Left lung (tissue), 14 donors: Measurements from ENCODE around the gene IFT88. TPM values are rescaled to one million over a fixed set of nuclear protein-coding genes. Genes with fewer than 3 reads are reported as not detected.

Experiments used
- ATAC-seq: fragments of 200-7000 bp; cut with Tn5 transposase; one replicate; pipeline ENCODE4 v1.9.1; 2020; ENCODE audit warnings: moderate library complexity
- DNase-seq, 4 donors: peaks; one replicate each; pipeline ENCODE4 v3.0.0-alpha.2; 2013 to 2020
- H3K27ac ChIP-seq, 2 donors: fragments of 200-600 bp; sonication (generic) in 1 of 2; one replicate each; pipeline versions ENCODE4 v1.5.0 to v1.8.0; 2020 to 2021
- H3K27me3 ChIP-seq, 2 donors: fragments of 200-600 bp; sonication (generic) in 1 of 2; one replicate each; pipeline versions ENCODE4 v1.5.0 to v1.8.0; 2020 to 2021
- H3K36me3 ChIP-seq, 2 donors: fragments of 200-600 bp; sonication (generic) in 1 of 2; one replicate each; pipeline versions ENCODE4 v1.5.0 to v1.8.0; 2020 to 2021
- H3K4me1 ChIP-seq, 2 donors: fragments of 200-600 bp; one replicate each; pipeline ENCODE4 v1.8.0; 2021
- H3K4me3 ChIP-seq, 2 donors: fragments of 200-600 bp; sonication (generic) in 1 of 2; one replicate each; pipeline versions ENCODE4 v1.5.0 to v1.8.0; 2020 to 2021; ENCODE audit warnings: mild to moderate bottlenecking in 1 of 2
- H3K9me3 ChIP-seq, 2 donors: fragments of 200-600 bp; sonication (generic) in 1 of 2; one replicate each; pipeline versions ENCODE4 v1.5.0 to v1.8.0; 2020 to 2021
- intact Hi-C, 2 donors: fragments of 100-400 bp; cut with DNase I; formaldehyde crosslinking; loops; one replicate each; pipeline versions ENCODE4 v1.11.2 to v1.14.2; 2022
- long read RNA-seq, 12 donors: library from polyadenylated mRNA in 2 of 12; unstranded in 2 of 12; transcript quantifications; one replicate each; pipeline ENCODE4 v2.0.0 and lab custom pipeline, GENCODE V29; 2019 to 2026
- polyA plus RNA-seq, 6 donors: library from polyadenylated mRNA; unstranded; fragments of 120-200 nt; gene quantifications; one replicate each; pipeline ENCODE4 v1.2.1, GENCODE V29; 2013; ENCODE audit not compliant: insufficient read length in 6 of 6
- total RNA-seq, 2 donors: library from RNA; stranded (reverse); fragmentation: NEBNext Ultra II Directional; extraction: Animal tissue kit (Norgen Biotek cat#: 25700); gene quantifications; one replicate each; pipeline ENCODE4 v1.2.1, GENCODE V29; 2021
- TF ChIP-seq, protein P1 (sequence below), 2 donors: fragments of 200-600 bp; sonication (generic) in 1 of 2; IDR thresholded peaks; one replicate each; pipeline versions ENCODE4 v1.5.0 to v1.8.0; 2021; ENCODE audit warnings: antibody characterized with exemption in 2 of 2
- donor health status: DM: no; HTN: yes; CAD: no.
- donor health status: DM: no; HTN: no; CAD: no.

IFT88 gene, protein sequence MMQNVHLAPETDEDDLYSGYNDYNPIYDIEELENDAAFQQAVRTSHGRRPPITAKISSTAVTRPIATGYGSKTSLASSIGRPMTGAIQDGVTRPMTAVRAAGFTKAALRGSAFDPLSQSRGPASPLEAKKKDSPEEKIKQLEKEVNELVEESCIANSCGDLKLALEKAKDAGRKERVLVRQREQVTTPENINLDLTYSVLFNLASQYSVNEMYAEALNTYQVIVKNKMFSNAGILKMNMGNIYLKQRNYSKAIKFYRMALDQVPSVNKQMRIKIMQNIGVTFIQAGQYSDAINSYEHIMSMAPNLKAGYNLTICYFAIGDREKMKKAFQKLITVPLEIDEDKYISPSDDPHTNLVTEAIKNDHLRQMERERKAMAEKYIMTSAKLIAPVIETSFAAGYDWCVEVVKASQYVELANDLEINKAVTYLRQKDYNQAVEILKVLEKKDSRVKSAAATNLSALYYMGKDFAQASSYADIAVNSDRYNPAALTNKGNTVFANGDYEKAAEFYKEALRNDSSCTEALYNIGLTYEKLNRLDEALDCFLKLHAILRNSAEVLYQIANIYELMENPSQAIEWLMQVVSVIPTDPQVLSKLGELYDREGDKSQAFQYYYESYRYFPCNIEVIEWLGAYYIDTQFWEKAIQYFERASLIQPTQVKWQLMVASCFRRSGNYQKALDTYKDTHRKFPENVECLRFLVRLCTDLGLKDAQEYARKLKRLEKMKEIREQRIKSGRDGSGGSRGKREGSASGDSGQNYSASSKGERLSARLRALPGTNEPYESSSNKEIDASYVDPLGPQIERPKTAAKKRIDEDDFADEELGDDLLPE
- total RNA-seq (10 to 100 TPM; 13.5 to 17.5 TPM), polyA plus RNA-seq (10 to 100 TPM; 32.5 to 37.9 (median 36.2) TPM)
- long read RNA-seq, donor 1, partial matches to known transcripts, result 8 of 8 reads
- long read RNA-seq, donor 1, other reads (novel, unspliced or antisense), result 0 of 8 reads
- long read RNA-seq, donor 2, partial matches to known transcripts, result 0 of 1 reads
- long read RNA-seq, donor 2, other reads (novel, unspliced or antisense), result 0 of 1 reads
- long read RNA-seq, donor 3, partial matches to known transcripts, result 0 of 1 reads
- long read RNA-seq, donor 3, other reads (novel, unspliced or antisense), result 0 of 1 reads
- long read RNA-seq, donor 4, partial matches to known transcripts, result 2 of 4 reads
- long read RNA-seq, donor 4, other reads (novel, unspliced or antisense), result 2 of 4 reads
- long read RNA-seq, donor 5, partial matches to known transcripts, result 0 of 1 reads
- long read RNA-seq, donor 5, other reads (novel, unspliced or antisense), result 0 of 1 reads
- long read RNA-seq, donor 6, partial matches to known transcripts, result 0 of 1 reads
- long read RNA-seq, donor 6, other reads (novel, unspliced or antisense), result 0 of 1 reads
- long read RNA-seq, donor 7, result 0 reads
- long read RNA-seq, donor 8, partial matches to known transcripts, result 0 of 2 reads
- long read RNA-seq, donor 8, other reads (novel, unspliced or antisense), result 0 of 2 reads
- long read RNA-seq, donor 9, result 0 reads
- long read RNA-seq, donor 10, partial matches to known transcripts, result 2 of 3 reads
- long read RNA-seq, donor 10, other reads (novel, unspliced or antisense), result 1 of 3 reads
- long read RNA-seq, donor 11, partial matches to known transcripts, result 0 of 1 reads
- long read RNA-seq, donor 11, other reads (novel, unspliced or antisense), result 0 of 1 reads
- long read RNA-seq, donor 12, result 0 reads

- peak within 1 kb of the TSS; percentile 91 to 92 for H3K27ac ChIP-seq
- no peaks in the 10 kb centered on the region for H3K36me3 ChIP-seq
- ATAC-seq (peak; percentile 98), DNase-seq (peak; percentile 88 to 98 (median 92))
- peaks cover 4 to 15% of the 10 kb centered on the region in 2 donors for H3K4me1 ChIP-seq
- intact Hi-C loops, result no loop called here
- TF ChIP-seq, protein P1, sequence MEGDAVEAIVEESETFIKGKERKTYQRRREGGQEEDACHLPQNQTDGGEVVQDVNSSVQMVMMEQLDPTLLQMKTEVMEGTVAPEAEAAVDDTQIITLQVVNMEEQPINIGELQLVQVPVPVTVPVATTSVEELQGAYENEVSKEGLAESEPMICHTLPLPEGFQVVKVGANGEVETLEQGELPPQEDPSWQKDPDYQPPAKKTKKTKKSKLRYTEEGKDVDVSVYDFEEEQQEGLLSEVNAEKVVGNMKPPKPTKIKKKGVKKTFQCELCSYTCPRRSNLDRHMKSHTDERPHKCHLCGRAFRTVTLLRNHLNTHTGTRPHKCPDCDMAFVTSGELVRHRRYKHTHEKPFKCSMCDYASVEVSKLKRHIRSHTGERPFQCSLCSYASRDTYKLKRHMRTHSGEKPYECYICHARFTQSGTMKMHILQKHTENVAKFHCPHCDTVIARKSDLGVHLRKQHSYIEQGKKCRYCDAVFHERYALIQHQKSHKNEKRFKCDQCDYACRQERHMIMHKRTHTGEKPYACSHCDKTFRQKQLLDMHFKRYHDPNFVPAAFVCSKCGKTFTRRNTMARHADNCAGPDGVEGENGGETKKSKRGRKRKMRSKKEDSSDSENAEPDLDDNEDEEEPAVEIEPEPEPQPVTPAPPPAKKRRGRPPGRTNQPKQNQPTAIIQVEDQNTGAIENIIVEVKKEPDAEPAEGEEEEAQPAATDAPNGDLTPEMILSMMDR (IDR thresholded peaks at IDR 0.05), result peak in 1 of 2 donors; percentile 26
- H3K9me3 ChIP-seq, result peaks cover 0 to 7% of the 10 kb centered on the region in 2 donors
- H3K4me3 ChIP-seq, result peak within 1 kb of the TSS; percentile 67 to 68
- no peaks in the 10 kb centered on the region for H3K27me3 ChIP-seq
Observed at GRCh38 chr13:20566898-20567874, at the start of gene IFT88. TSS of gene IFT88 (plus strand) at chr13:20567157. CDS start at chr13:20574386, 7,229 bp downstream.

DNA sequence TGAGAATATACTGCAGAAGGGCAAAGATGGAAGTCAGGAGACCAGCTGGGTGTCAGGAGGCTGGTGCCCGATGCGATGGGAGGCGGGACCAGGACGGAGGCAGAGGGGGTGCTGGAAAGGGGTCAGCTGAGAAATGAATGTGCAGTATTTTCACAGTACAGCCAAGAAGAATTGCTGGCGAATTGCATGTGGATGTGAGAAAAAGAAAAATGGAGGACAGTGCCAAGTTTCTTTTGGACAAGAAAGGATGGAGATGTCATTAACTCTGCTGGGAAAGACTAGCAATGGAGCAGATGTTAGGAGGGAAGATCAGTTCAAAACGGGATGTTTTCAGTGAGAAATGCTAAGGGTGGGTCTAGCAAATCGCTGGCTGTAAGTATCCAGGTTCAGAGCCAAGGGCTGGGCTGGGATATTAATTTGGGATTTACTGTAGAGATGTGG is 48.3 kb upstream of the IFT88 start:
- TF ChIP-seq, protein P1 (IDR thresholded peaks at IDR 0.05), result no peak
- DNase-seq, result no peak
- Histone ChIP-seq H3K4me3 (no peak overlapping the region), H3K9me3 (no peaks in the 10 kb centered on the region), H3K27me3 (no peaks in the 10 kb centered on the region), H3K4me1 (no peaks in the 10 kb centered on the region), H3K27ac (no peak overlapping the region), H3K36me3 (no peaks in the 10 kb centered on the region)
- intact Hi-C loops, result no loop called here
- ATAC-seq, result no peak

DNA sequence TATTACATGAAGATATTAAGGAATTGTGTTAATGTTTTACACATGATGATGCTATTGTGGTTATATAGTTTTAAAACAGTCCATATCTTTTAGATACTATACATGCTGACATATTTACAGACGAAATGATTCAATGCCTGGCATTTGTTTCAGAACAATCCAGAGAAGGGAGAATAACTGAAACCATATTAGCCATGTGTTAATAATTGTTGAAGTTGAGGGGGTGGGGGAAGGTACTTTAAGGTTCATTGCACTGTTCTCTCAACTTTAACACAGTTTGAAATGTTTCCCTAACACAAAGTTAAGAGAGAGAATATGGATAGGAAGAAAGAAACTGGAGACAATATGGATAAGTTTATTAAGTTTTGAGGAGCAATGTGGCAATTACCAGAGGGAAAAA is 47.1 kb upstream of the IFT88 start:
- Histone ChIP-seq H3K36me3 (no peaks in the 10 kb centered on the region), H3K27me3 (no peaks in the 10 kb centered on the region), H3K9me3 (no peaks in the 10 kb centered on the region), H3K27ac (no peak overlapping the region), H3K4me1 (peaks cover 0 to 8% of the 10 kb centered on the region in 2 donors), H3K4me3 (no peak overlapping the region)
- no peak for DNase-seq
- TF ChIP-seq, protein P1 (IDR thresholded peaks at IDR 0.05), result no peak
- intact Hi-C loops, result no loop called here
- ATAC-seq, result no peak
